Neural progenitor cell (in vitro differentiated cells): ENCODE results near the gene STPG4. TPM values are rescaled to one million over a fixed set of nuclear protein-coding genes. Genes with fewer than 3 reads are reported as not detected.

Source experiments
- DNase-seq: peaks from one replicate; pipeline ENCODE4 v3.0.0-alpha.2; 2016; ENCODE audit warnings: low spot score
- H2AFZ ChIP-seq: fragments of 200-600 bp; sonication (generic); replicated peaks from 2 replicates; pipeline ENCODE4 v1.6.1; 2016; ENCODE audit warnings: antibody characterized with exemption
- H3F3A ChIP-seq: fragments of 200-600 bp; sonication (generic); 2 replicates; pipeline ENCODE4 v1.6.1; 2016; ENCODE audit warnings: antibody characterized with exemption, low read depth
- H3K27ac ChIP-seq: fragments of 200-600 bp; sonication (generic); 2 replicates; pipeline ENCODE4 v1.5.1; 2016; ENCODE audit warnings: mild to moderate bottlenecking
- H3K27me3 ChIP-seq: fragments of 200-600 bp; sonication (generic); 2 replicates; pipeline ENCODE4 v1.6.1; 2016; ENCODE audit warnings: mild to moderate bottlenecking, moderate library complexity
- H3K36me3 ChIP-seq: fragments of 200-600 bp; sonication (generic); 2 replicates; pipeline ENCODE4 v1.5.1; 2016
- H3K4me1 ChIP-seq: fragments of 200-600 bp; sonication (generic); 2 replicates; pipeline ENCODE4 v1.6.1; 2016; ENCODE audit warnings: mixed run types
- H3K4me2 ChIP-seq: fragments of 200-600 bp; sonication (generic); 2 replicates; pipeline ENCODE4 v1.6.1; 2016
- H3K4me3 ChIP-seq: fragments of 200-600 bp; sonication (generic); 2 replicates; pipeline ENCODE4 v1.5.1; 2016
- H3K79me2 ChIP-seq: fragments of 200-600 bp; sonication (generic); 2 replicates; pipeline ENCODE4 v1.6.1; 2016; ENCODE audit warnings: low read depth
- H3K9ac ChIP-seq: fragments of 200-600 bp; sonication (generic); 2 replicates; pipeline ENCODE4 v1.6.1; 2016
- H3K9me3 ChIP-seq: fragments of 200-600 bp; sonication (generic); 2 replicates; pipeline ENCODE4 v1.5.1; 2016; ENCODE audit warnings: low read depth
- H4K20me1 ChIP-seq: fragments of 200-600 bp; sonication (generic); 2 replicates; pipeline ENCODE4 v1.6.1; 2016; ENCODE audit warnings: low read depth
- H3K27ac Mint-ChIP-seq: 3 replicates; pipeline ENCODE4 v1.8.0; 2021; ENCODE audit warnings: mixed read lengths
- H3K27me3 Mint-ChIP-seq: 2 replicates; pipeline ENCODE4 v1.8.0; 2022; ENCODE audit warnings: low read depth, mild to moderate bottlenecking, inconsistent platforms, moderate library complexity, mixed read lengths; ENCODE audit not compliant: insufficient read depth
- H3K36me3 Mint-ChIP-seq: 3 replicates; pipeline ENCODE4 v1.8.0; 2021; ENCODE audit warnings: mixed read lengths
- H3K4me1 Mint-ChIP-seq: 3 replicates; pipeline ENCODE4 v1.8.0; 2021; ENCODE audit warnings: mixed read lengths
- H3K4me3 Mint-ChIP-seq: 3 replicates; pipeline ENCODE4 v1.8.0; 2021; ENCODE audit warnings: mild to moderate bottlenecking, moderate library complexity, mixed read lengths
- H3K9me3 Mint-ChIP-seq: 3 replicates; pipeline ENCODE4 v1.8.0; 2020; ENCODE audit warnings: mixed read lengths
- EZH2 ChIP-seq: fragments of 200-600 bp; sonication (generic); IDR thresholded peaks from 2 replicates; pipeline ENCODE4 v1.6.1; 2017; ENCODE audit warnings: antibody characterized with exemption, mild to moderate bottlenecking, moderate library complexity
- EZH2phosphoT487 ChIP-seq: fragments of 200-600 bp; sonication (generic); IDR thresholded peaks from 2 replicates; pipeline ENCODE4 v1.6.1; 2017; ENCODE audit warnings: antibody characterized with exemption
- total RNA-seq: library from RNA; depleted of rRNA; stranded (reverse); fragments of >200 nt; gene quantifications from 2 replicates; pipeline ENCODE4 v1.2.3, GENCODE V29; 2015; ENCODE audit warnings: low replicate concordance
- TF ChIP-seq, protein P1 (sequence below): fragments of 200-600 bp; sonication (generic); IDR thresholded peaks from 2 replicates; pipeline ENCODE4 v1.5.1; 2017; ENCODE audit warnings: antibody characterized with exemption, mild to moderate bottlenecking

The STPG4 gene, protein sequence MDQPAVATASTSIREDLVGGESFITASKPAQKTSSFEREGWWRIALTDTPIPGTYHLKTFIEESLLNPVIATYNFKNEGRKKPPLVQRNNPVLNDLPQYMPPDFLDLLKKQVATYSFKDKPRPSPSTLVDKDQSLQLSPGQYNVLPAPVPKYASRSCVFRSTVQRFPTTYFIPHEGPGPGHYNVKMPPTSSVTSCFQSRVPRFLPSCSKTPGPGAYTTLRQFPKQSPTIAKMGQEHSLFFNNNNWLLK
- not detected in 2 replicates for total RNA-seq

DNA sequence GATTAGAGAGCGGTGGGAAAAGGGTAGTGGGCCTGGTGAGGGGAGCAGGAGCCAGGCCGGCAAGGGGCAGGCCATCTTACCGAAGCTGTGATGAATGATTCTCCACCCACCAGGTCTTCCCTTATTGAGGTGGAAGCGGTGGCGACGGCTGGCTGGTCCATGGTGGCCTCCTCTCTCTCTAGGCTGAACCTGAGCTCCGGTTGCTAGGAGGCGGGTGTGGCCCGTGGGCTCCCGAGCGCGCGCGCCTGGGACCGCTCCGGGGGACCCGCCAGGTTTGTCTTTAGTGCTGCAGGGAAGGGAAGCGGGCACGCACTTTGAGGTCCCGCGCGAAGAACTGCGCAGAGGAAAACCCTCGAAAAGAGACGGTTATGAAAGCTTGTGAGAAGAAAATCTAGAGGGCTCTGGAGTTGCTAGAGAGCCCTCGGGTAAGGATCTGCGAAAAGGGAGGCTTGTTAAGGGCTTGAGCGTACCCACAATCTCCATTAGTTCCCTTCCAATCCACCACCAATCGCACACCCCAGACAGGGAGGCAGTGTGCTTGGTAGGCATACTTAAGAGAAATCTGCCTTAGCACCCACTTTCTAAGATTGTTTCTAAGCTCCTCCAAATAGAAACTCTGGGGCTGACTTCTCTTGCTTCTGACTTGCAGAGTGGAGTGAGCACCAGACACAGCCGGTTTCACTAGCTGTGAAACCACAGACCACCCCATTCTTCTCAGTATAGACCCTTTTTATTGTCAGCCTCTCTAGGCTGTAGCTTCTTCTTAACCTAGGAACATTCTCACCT lies at the start of gene STPG4:
STPG4 (minus strand) TSS at position 218 of the 786 bp plus-strand sequence; CDS start at position 161, 57 bp downstream.
- H2AFZ ChIP-seq, result no peak within 1 kb of the TSS
- H3K4me2 ChIP-seq, result no peak within 1 kb of the TSS
- H3F3A ChIP-seq, result peaks cover 49% of the 10 kb centered on the region
- peaks cover 19% of the 10 kb centered on the region for H4K20me1 ChIP-seq
- H3K9me3 ChIP-seq, result no peaks in the 10 kb centered on the region
- Mint-ChIP-seq H3K4me3 (no peak within 1 kb of the TSS), H3K9me3 (no peaks in the 10 kb centered on the region), H3K36me3 (peaks cover 23% of the 10 kb centered on the region), H3K27ac (peak within 1 kb of the TSS; percentile 28), H3K4me1 (peaks cover 16% of the 10 kb centered on the region), H3K27me3 (no peaks in the 10 kb centered on the region)
- no peak for DNase-seq
- TF ChIP-seq, protein P1, sequence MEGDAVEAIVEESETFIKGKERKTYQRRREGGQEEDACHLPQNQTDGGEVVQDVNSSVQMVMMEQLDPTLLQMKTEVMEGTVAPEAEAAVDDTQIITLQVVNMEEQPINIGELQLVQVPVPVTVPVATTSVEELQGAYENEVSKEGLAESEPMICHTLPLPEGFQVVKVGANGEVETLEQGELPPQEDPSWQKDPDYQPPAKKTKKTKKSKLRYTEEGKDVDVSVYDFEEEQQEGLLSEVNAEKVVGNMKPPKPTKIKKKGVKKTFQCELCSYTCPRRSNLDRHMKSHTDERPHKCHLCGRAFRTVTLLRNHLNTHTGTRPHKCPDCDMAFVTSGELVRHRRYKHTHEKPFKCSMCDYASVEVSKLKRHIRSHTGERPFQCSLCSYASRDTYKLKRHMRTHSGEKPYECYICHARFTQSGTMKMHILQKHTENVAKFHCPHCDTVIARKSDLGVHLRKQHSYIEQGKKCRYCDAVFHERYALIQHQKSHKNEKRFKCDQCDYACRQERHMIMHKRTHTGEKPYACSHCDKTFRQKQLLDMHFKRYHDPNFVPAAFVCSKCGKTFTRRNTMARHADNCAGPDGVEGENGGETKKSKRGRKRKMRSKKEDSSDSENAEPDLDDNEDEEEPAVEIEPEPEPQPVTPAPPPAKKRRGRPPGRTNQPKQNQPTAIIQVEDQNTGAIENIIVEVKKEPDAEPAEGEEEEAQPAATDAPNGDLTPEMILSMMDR, result no peak
- TF ChIP-seq EZH2phosphoT487 (no peak), EZH2 (no peak)
- H3K36me3 ChIP-seq, result peaks cover 13% of the 10 kb centered on the region
- no peaks in the 10 kb centered on the region for H3K4me1 ChIP-seq
- H3K9ac ChIP-seq, result no peak within 1 kb of the TSS
- peak within 1 kb of the TSS; percentile 5 for H3K27ac ChIP-seq
- no peak within 1 kb of the TSS for H3K4me3 ChIP-seq
- no peaks in the 10 kb centered on the region for H3K79me2 ChIP-seq
- H3K27me3 ChIP-seq, result no peaks in the 10 kb centered on the region

DNA sequence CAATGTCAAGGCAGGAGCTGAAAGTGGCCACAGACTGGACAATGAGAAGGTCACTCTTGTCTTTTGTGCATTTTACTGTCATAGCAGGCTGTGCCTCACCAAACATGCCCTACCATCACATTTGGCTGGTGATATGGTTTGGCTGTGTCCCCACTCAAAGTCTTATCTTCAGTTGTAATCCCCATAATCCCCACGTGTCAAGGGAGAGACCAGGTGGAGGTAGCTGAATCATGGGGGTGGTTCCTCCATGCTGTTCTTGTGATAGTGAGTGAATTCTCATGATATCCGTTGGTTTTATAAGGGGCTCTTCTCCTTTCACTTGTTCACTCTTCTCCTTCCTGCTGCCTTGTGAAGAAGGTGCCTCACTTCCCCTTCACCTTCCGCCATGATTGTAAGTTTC lies 49.6 kb upstream of the STPG4 start:
- H3K9ac ChIP-seq, result no peak overlapping the region
- no peak overlapping the region for H2AFZ ChIP-seq
- Mint-ChIP-seq H3K4me3 (no peak overlapping the region), H3K27me3 (peaks cover 9% of the 10 kb centered on the region), H3K27ac (no peak overlapping the region), H3K9me3 (no peaks in the 10 kb centered on the region), H3K36me3 (no peaks in the 10 kb centered on the region), H3K4me1 (peaks cover 33% of the 10 kb centered on the region)
- H3K9me3 ChIP-seq, result no peaks in the 10 kb centered on the region
- H3K79me2 ChIP-seq, result no peaks in the 10 kb centered on the region
- no peak overlapping the region for H3K27ac ChIP-seq
- no peaks in the 10 kb centered on the region for H3K27me3 ChIP-seq
- no peak overlapping the region for H3K4me2 ChIP-seq
- no peaks in the 10 kb centered on the region for H3K4me1 ChIP-seq
- H3K4me3 ChIP-seq, result no peak overlapping the region
- no peaks in the 10 kb centered on the region for H4K20me1 ChIP-seq
- DNase-seq, result no peak
- no peaks in the 10 kb centered on the region for H3K36me3 ChIP-seq
- TF ChIP-seq EZH2phosphoT487, result no peak
- TF ChIP-seq, protein P1, result no peak
- TF ChIP-seq EZH2, result no peak
- no peaks in the 10 kb centered on the region for H3F3A ChIP-seq

DNA sequence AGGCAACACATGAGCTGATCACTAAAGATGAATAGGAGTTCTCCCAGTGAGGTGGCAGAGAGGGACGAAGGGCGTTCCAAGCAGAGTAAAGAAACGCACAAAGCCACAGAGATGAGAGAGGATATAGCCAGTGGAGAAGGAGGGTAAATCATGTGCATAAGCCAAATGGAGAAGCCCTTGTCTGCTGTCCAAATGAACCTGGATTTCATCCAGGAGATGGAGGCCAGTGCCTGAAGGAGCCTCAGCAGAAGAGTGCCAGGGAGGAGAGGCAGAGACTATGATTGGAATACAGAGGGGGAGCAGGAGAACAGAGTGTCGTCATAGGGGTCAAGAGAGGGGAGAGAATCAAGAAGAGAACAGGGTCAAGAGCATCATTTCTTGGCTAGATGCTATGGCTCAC lies 48.9 kb upstream of the STPG4 start:
- Mint-ChIP-seq H3K27me3 (peaks cover 9% of the 10 kb centered on the region), H3K36me3 (no peaks in the 10 kb centered on the region), H3K4me3 (no peak overlapping the region), H3K27ac (no peak overlapping the region), H3K4me1 (peaks cover 33% of the 10 kb centered on the region), H3K9me3 (no peaks in the 10 kb centered on the region)
- TF ChIP-seq EZH2 (no peak), EZH2phosphoT487 (no peak)
- TF ChIP-seq, protein P1, result no peak
- no peak for DNase-seq
- Histone ChIP-seq H3F3A (no peaks in the 10 kb centered on the region), H3K9me3 (no peaks in the 10 kb centered on the region), H2AFZ (no peak overlapping the region), H3K27me3 (no peaks in the 10 kb centered on the region), H3K4me1 (no peaks in the 10 kb centered on the region), H3K36me3 (no peaks in the 10 kb centered on the region), H3K79me2 (no peaks in the 10 kb centered on the region), H3K4me3 (no peak overlapping the region), H3K9ac (no peak overlapping the region), H3K27ac (no peak overlapping the region), H4K20me1 (no peaks in the 10 kb centered on the region), H3K4me2 (no peak overlapping the region)
